HepG2 (cell line): ENCODE data around the gene ZNF134. TPM values are rescaled to one million over a fixed set of nuclear protein-coding genes. Genes with fewer than 3 reads are reported as not detected.

Source experiments
- AKAP8 ChIP-seq: sonication (generic); formaldehyde crosslinking; IDR thresholded peaks from 2 replicates; pipeline ENCODE4 v1.5.1; 2020; ENCODE audit warnings: mild to moderate bottlenecking, missing genetic modification reagents
- IKZF4 ChIP-seq: sonication (generic); formaldehyde crosslinking; IDR thresholded peaks from 2 replicates; pipeline ENCODE4 v1.5.1; 2020; ENCODE audit warnings: borderline replicate concordance, mild to moderate bottlenecking, low read depth, missing genetic modification reagents; ENCODE audit errors: not compliant biosample characterization
- MAF1 ChIP-seq: sonication (generic); formaldehyde crosslinking; IDR thresholded peaks from 2 replicates; pipeline ENCODE4 v1.5.0; 2020; ENCODE audit warnings: missing genetic modification reagents, borderline replicate concordance
- MYC ChIP-seq: sonication (generic); formaldehyde crosslinking; IDR thresholded peaks from 2 replicates; pipeline ENCODE4 v1.9.0; 2021; ENCODE audit warnings: missing genetic modification reagents, borderline replicate concordance
- SALL1 ChIP-seq: sonication (generic); formaldehyde crosslinking; IDR thresholded peaks from 2 replicates; pipeline ENCODE4 v1.8.0; 2022; ENCODE audit warnings: mild to moderate bottlenecking, missing genetic modification reagents
- SIX4 ChIP-seq: sonication (generic); formaldehyde crosslinking; IDR thresholded peaks from 2 replicates; pipeline ENCODE4 v1.4.0; 2020; ENCODE audit warnings: missing genetic modification reagents
- SPEN ChIP-seq: sonication (generic); formaldehyde crosslinking; IDR thresholded peaks from 2 replicates; pipeline ENCODE4 v1.5.1; 2020; ENCODE audit warnings: low read depth, mild to moderate bottlenecking, missing genetic modification reagents
- SRSF1 ChIP-seq: fragments of 200-400 bp; formaldehyde crosslinking; optimal IDR thresholded peaks from 2 replicates; pipeline ENCODE3; 2017; ENCODE audit warnings: mild to moderate bottlenecking, low read depth, low read length, moderate library complexity
- TBL1XR1 ChIP-seq: fragments of 150-350 bp; IDR thresholded peaks from 2 replicates; pipeline ENCODE4 v1.6.1; 2014; ENCODE audit warnings: borderline replicate concordance, low read length; ENCODE audit not compliant: partially characterized antibody
- ZNF501 ChIP-seq: sonication (generic); formaldehyde crosslinking; IDR thresholded peaks from 2 replicates; pipeline ENCODE4 v1.5.1; 2020; ENCODE audit warnings: mild to moderate bottlenecking, moderate library complexity, missing genetic modification reagents
- ZNF598 ChIP-seq: sonication (generic); formaldehyde crosslinking; IDR thresholded peaks from 2 replicates; pipeline ENCODE4 v1.5.1; 2020; ENCODE audit warnings: mild to moderate bottlenecking, missing genetic modification reagents, borderline replicate concordance
- ZNF614 ChIP-seq: IDR thresholded peaks from 2 replicates; pipeline ENCODE4 v1.6.1; 2018; ENCODE audit warnings: missing biosample characterization, missing genetic modification reagents, inconsistent platforms, borderline replicate concordance
- polyA plus RNA-seq, 8 experiments: library from polyadenylated mRNA; depleted of rRNA in 3 of 8; stranded (reverse) in 7 of 8; unstranded in 1 of 8; fragments of >200 nt; fragmentation: Illumina TruSeq in 4 of 8; extraction: Trizol in 4 of 8; gene quantifications; 2 replicates each; pipeline versions ENCODE4 v1.2.1 to v1.2.3, GENCODE V29; 2011 to 2016; ENCODE audit warnings: low read depth in 4 of 8, missing spikeins in 1 of 8, mixed read lengths in 1 of 8; ENCODE audit not compliant: insufficient read depth in 1 of 8
- total RNA-seq, 5 experiments: library from RNA; depleted of rRNA; stranded (reverse); fragments of >200 nt; fragmentation: Illumina TruSeq; extraction: Trizol; gene quantifications; 2 replicates each; pipeline ENCODE4 v1.2.3, GENCODE V29; 2016; ENCODE audit warnings: low read depth in 1 of 5
- TF ChIP-seq, protein P1 (sequence below): sonication (generic); formaldehyde crosslinking; IDR thresholded peaks from 2 replicates; pipeline ENCODE4 v1.5.0; 2020; ENCODE audit warnings: mild to moderate bottlenecking, missing genetic modification reagents, borderline replicate concordance
- TF ChIP-seq, protein P2 (sequence below): sonication (generic); formaldehyde crosslinking; IDR thresholded peaks from 2 replicates; pipeline ENCODE4 v1.5.0; 2020; ENCODE audit warnings: missing genetic modification reagents
- TF ChIP-seq, protein P3 (sequence below): sonication (generic); formaldehyde crosslinking; IDR thresholded peaks from 2 replicates; pipeline ENCODE4; 2020; ENCODE audit warnings: missing genetic modification reagents, mild to moderate bottlenecking, borderline replicate concordance
- TF ChIP-seq, protein P4 (sequence below): sonication (generic); formaldehyde crosslinking; IDR thresholded peaks from 2 replicates; pipeline ENCODE4 v1.4.0; 2020; ENCODE audit warnings: missing genetic modification reagents

The ZNF134 gene
- total and polyA plus RNA-seq, 2 of the 13 experiments (the other 11 are each of a cell fraction or from before 2014, with no cell fraction given), result 6.8 to 17.1 TPM

DNA sequence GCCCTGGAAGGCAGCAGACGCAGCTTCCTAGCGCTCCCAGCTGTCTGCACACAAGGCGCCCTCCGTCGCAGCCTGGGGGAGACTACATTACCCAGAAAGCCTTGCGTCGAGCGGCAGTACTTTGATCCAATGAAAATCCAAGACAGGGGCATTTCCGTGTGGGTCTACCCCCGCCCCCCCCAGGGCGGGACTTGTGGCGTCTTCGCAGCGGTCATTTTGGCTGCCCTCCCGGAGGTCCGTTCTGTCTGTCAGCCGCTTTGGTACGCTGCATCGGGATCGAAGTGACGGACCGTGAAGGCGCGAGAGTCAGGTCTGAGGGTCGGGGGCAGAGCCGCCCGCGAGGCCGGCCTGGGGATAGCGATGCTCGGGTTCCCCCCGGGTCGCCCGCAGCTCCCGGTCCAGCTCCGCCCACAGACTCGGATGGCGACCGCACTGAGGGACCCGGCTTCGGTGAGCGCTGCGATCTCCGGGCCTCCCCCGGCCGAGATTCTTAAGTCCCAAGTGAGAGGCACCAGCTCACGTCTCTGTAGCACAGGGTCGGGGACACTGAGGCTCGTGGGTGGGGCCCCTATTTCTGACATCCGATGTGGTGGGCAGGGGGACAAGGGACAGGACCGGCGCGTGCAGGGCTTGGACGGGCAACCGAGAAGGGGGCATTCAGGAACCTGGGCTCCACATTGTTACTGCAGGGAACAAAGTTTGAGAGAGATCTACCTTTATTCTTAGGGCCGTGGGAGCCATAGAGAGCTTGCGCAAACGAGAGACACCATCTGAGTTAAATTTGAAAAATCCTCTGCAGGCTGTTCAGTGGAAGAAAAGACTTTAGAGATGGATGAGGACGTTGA lies 19.2 kb downstream of the ZNF134 start, which contains the start of gene ZNF211 (continued):
- TF ChIP-seq, protein P1, sequence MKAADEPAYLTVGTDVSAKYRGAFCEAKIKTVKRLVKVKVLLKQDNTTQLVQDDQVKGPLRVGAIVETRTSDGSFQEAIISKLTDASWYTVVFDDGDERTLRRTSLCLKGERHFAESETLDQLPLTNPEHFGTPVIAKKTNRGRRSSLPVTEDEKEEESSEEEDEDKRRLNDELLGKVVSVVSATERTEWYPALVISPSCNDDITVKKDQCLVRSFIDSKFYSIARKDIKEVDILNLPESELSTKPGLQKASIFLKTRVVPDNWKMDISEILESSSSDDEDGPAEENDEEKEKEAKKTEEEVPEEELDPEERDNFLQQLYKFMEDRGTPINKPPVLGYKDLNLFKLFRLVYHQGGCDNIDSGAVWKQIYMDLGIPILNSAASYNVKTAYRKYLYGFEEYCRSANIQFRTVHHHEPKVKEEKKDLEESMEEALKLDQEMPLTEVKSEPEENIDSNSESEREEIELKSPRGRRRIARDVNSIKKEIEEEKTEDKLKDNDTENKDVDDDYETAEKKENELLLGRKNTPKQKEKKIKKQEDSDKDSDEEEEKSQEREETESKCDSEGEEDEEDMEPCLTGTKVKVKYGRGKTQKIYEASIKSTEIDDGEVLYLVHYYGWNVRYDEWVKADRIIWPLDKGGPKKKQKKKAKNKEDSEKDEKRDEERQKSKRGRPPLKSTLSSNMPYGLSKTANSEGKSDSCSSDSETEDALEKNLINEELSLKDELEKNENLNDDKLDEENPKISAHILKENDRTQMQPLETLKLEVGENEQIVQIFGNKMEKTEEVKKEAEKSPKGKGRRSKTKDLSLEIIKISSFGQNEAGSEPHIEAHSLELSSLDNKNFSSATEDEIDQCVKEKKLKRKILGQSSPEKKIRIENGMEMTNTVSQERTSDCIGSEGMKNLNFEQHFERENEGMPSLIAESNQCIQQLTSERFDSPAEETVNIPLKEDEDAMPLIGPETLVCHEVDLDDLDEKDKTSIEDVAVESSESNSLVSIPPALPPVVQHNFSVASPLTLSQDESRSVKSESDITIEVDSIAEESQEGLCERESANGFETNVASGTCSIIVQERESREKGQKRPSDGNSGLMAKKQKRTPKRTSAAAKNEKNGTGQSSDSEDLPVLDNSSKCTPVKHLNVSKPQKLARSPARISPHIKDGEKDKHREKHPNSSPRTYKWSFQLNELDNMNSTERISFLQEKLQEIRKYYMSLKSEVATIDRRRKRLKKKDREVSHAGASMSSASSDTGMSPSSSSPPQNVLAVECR, result peak; percentile 83
- TF ChIP-seq, protein P2, sequence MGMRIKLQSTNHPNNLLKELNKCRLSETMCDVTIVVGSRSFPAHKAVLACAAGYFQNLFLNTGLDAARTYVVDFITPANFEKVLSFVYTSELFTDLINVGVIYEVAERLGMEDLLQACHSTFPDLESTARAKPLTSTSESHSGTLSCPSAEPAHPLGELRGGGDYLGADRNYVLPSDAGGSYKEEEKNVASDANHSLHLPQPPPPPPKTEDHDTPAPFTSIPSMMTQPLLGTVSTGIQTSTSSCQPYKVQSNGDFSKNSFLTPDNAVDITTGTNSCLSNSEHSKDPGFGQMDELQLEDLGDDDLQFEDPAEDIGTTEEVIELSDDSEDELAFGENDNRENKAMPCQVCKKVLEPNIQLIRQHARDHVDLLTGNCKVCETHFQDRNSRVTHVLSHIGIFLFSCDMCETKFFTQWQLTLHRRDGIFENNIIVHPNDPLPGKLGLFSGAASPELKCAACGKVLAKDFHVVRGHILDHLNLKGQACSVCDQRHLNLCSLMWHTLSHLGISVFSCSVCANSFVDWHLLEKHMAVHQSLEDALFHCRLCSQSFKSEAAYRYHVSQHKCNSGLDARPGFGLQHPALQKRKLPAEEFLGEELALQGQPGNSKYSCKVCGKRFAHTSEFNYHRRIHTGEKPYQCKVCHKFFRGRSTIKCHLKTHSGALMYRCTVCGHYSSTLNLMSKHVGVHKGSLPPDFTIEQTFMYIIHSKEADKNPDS (CRISPR knock-in tag), result no peak
- TF ChIP-seq ZNF501 (CRISPR knock-in tag), result peak; percentile 81; the same call in 1 of the 2 replicates
- no peak for TF ChIP-seq ZNF598 (CRISPR knock-in tag)
- peak; percentile 59; the same call in 1 of the 2 replicates for TF ChIP-seq ZNF614 (CRISPR knock-in tag)
- TF ChIP-seq SALL1 (CRISPR knock-in tag), result peak; percentile 30; the same call in 1 of the 2 replicates
- peak; percentile 64; the same call in 1 of the 2 replicates for TF ChIP-seq AKAP8 (CRISPR knock-in tag)
- peak; percentile 19 for TF ChIP-seq TBL1XR1
- TF ChIP-seq IKZF4 (CRISPR knock-in tag), result peak; percentile 35
- peak; percentile 51; the same call in 1 of the 2 replicates for TF ChIP-seq MYC (CRISPR knock-in tag)
- 0 out of 2 replicates have a peak, but pooled peaks have one; percentile 12 for TF ChIP-seq SIX4
- TF ChIP-seq, protein P3, sequence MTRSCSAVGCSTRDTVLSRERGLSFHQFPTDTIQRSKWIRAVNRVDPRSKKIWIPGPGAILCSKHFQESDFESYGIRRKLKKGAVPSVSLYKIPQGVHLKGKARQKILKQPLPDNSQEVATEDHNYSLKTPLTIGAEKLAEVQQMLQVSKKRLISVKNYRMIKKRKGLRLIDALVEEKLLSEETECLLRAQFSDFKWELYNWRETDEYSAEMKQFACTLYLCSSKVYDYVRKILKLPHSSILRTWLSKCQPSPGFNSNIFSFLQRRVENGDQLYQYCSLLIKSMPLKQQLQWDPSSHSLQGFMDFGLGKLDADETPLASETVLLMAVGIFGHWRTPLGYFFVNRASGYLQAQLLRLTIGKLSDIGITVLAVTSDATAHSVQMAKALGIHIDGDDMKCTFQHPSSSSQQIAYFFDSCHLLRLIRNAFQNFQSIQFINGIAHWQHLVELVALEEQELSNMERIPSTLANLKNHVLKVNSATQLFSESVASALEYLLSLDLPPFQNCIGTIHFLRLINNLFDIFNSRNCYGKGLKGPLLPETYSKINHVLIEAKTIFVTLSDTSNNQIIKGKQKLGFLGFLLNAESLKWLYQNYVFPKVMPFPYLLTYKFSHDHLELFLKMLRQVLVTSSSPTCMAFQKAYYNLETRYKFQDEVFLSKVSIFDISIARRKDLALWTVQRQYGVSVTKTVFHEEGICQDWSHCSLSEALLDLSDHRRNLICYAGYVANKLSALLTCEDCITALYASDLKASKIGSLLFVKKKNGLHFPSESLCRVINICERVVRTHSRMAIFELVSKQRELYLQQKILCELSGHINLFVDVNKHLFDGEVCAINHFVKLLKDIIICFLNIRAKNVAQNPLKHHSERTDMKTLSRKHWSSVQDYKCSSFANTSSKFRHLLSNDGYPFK (CRISPR knock-in tag), result peak; percentile 65; the same call in 1 of the 2 replicates
- peak; percentile 82 for TF ChIP-seq SPEN
- TF ChIP-seq, protein P4, sequence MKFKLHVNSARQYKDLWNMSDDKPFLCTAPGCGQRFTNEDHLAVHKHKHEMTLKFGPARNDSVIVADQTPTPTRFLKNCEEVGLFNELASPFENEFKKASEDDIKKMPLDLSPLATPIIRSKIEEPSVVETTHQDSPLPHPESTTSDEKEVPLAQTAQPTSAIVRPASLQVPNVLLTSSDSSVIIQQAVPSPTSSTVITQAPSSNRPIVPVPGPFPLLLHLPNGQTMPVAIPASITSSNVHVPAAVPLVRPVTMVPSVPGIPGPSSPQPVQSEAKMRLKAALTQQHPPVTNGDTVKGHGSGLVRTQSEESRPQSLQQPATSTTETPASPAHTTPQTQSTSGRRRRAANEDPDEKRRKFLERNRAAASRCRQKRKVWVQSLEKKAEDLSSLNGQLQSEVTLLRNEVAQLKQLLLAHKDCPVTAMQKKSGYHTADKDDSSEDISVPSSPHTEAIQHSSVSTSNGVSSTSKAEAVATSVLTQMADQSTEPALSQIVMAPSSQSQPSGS (CRISPR knock-in tag), result 0 out of 2 replicates have a peak, but pooled peaks have one; percentile 25
- peak; percentile 52 for TF ChIP-seq SRSF1
- 0 out of 2 replicates have a peak, but pooled peaks have one; percentile 46 for TF ChIP-seq MAF1 (CRISPR knock-in tag)
